DND-41 (cell line): Measurements from ENCODE around the gene IVD.

Source experiments
- ATAC-seq: fragments of 200-7000 bp; cut with Tn5 transposase; 3 replicates; pipeline ENCODE4 v1.9.1; 2021; ENCODE audit warnings: low read depth; ENCODE audit not compliant: insufficient read depth
- DNase-seq: peaks from one replicate; pipeline ENCODE4 v3.0.0-alpha.2; 2020
- H2AFZ ChIP-seq: 2 replicates; pipeline ENCODE4 v1.6.0; 2012; ENCODE audit warnings: low read depth, low read length
- H3K27ac ChIP-seq: 2 replicates; pipeline ENCODE4 v1.5.1; 2012; ENCODE audit warnings: low read length, inconsistent platforms
- H3K27me3 ChIP-seq: fragments of 200-600 bp; sonication (generic); 2 replicates; pipeline ENCODE4 v1.6.0; 2012; ENCODE audit warnings: low read length, mild to moderate bottlenecking, inconsistent platforms; ENCODE audit not compliant: insufficient read depth, poor library complexity
- H3K36me3 ChIP-seq: 2 replicates; pipeline ENCODE4 v1.5.1; 2012; ENCODE audit warnings: low read length, inconsistent platforms; ENCODE audit not compliant: insufficient read depth
- H3K4me1 ChIP-seq: 2 replicates; pipeline ENCODE4 v1.5.1; 2012; ENCODE audit warnings: mild to moderate bottlenecking, low read length; ENCODE audit not compliant: insufficient read depth
- H3K4me2 ChIP-seq: 2 replicates; pipeline ENCODE4 v1.6.0; 2012; ENCODE audit warnings: mild to moderate bottlenecking, moderate library complexity, low read length, inconsistent platforms; ENCODE audit not compliant: insufficient read depth
- H3K4me3 ChIP-seq, 2 experiments: fragments of 200-600 bp in 1 of 2; shearing (Covaris generic) in 1 of 2; 2 replicates each; pipeline ENCODE4 v1.5.1; 2012 to 2016; ENCODE audit warnings: inconsistent platforms in 2 of 2, low read length in 2 of 2, mild to moderate bottlenecking in 2 of 2, low read depth in 1 of 2, moderate library complexity in 1 of 2
- H3K79me2 ChIP-seq: 2 replicates; pipeline ENCODE4 v1.6.0; 2012; ENCODE audit warnings: low read length, inconsistent platforms; ENCODE audit not compliant: insufficient read depth
- H3K9ac ChIP-seq: 2 replicates; pipeline ENCODE4 v1.6.0; 2012; ENCODE audit warnings: low read depth, mild to moderate bottlenecking, inconsistent platforms, low read length, moderate library complexity
- H3K9me3 ChIP-seq: 2 replicates; pipeline ENCODE4 v1.5.1; 2012; ENCODE audit warnings: low read length, moderate library complexity, mild to moderate bottlenecking, inconsistent platforms; ENCODE audit not compliant: insufficient read depth, severe bottlenecking
- H4K20me1 ChIP-seq: 2 replicates; pipeline ENCODE4 v1.6.0; 2012; ENCODE audit warnings: low read length; ENCODE audit not compliant: insufficient read depth
- EZH2 ChIP-seq: IDR thresholded peaks from 3 replicates; pipeline ENCODE4 v1.6.1; 2012; ENCODE audit warnings: borderline replicate concordance, low read depth, mild to moderate bottlenecking, moderate library complexity, low read length, inconsistent platforms; ENCODE audit not compliant: severe bottlenecking
- TF ChIP-seq, protein P1 (sequence below): IDR thresholded peaks from 2 replicates; pipeline ENCODE4 v1.5.1; 2012; ENCODE audit warnings: borderline replicate concordance, low read length, moderate library complexity, mild to moderate bottlenecking; ENCODE audit not compliant: poor library complexity, severe bottlenecking; ENCODE audit errors: extremely low read depth

The IVD gene

DNA sequence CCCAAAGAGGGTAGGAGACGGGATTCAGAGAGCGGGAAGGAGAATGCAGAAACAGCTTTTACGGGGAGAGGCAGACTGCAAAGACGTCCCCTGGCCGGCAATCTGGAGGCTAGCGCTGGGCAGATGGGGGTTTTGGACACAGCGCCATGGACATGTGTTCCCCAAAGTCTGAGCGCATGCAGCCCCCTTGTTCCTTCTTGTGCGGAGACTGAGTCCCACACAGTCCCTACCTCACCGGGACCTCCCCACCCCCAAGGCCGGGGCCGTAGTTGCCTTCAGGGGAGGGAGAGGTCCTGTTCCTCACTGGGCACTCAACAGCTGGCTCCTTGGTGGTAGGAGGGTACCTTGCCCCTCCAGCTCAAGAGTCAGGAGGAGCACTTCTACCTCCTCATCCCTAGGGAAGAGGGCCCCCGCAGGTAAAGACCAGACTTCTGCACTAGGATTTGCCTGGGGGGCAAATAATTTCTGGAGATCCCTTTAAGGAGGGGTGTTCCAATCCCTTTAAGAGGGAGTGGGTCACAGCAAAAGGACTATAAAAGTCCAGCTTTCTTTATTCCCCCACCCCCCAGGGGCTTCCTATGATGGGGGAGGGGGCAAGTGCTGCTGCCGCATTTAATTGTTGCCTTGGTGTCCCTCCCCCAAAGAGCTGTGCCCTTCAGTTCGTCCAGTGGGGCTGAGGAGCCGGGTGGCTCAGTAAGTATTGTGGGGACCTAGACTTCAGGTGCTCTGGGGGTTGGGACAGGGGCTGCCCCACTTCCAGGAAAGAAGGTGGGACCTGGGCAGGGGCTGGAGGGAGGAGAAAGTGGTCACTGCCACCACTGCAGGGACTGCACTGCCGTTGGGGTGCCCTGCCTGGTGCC lies 31.5 kb downstream of the IVD start:
- Histone ChIP-seq H3K9me3 (no peaks in the 10 kb centered on the region), H3K27me3 (peaks cover 22% of the 10 kb centered on the region)
- ATAC-seq: no peak

DNA sequence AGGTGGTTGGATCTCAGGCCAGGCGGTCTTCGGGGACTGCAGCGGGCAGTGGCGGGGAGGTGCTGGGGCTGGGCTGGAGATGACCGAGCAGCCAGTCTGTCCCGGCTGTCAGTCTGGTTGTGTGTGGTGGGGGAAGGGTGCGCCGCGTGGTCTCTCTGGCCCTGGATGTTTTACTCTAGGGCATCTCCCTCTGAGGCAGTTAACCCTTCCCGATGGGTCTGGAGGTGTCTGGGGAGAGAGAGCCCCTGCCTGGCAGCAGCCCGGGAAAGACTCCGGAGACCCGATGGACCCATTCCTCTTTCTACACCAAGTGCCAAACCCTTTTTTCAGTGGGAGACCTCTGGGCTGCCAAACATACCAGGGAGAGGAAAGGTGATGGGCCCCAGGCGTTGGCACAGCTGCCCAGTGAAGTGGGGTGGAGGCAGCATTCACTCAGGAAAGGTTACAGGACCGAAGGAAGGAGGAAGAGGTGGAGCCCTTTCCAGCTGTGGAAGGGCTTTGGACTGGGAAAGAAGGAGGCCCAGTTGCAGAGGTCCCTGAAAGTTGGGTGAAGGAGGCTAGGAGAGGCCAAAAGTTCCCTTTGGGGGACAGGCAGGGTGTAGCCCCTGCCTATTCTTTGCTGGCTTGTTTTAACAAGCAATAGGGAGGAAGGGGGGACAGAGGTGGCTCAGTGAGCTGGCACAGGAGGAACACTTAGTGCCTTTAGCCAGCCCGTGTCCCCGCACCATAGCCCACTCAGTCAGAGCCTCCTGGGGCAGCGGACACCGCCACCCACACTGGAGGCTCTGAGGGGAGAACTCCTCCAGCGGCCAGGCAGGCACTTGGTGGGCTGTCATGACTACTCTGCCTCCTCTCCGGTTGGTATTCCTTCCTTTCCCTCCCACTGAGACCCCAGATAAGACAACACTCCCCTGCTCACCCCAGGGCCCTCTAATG lies 32.4 kb downstream of the IVD start:
- Histone ChIP-seq H3K9me3 (no peaks in the 10 kb centered on the region), H3K27me3 (peaks cover 22% of the 10 kb centered on the region), H3K79me2 (peaks cover 19% of the 10 kb centered on the region), H3K9ac (no peak overlapping the region), H3K4me2 (no peak overlapping the region), H3K4me1 (peaks cover 32% of the 10 kb centered on the region), H3K27ac (no peak overlapping the region), H3K4me3 (no peak overlapping the region), H4K20me1 (peaks cover 14% of the 10 kb centered on the region), H2AFZ (no peak overlapping the region), H3K36me3 (no peaks in the 10 kb centered on the region)
- TF ChIP-seq EZH2: no peak
- TF ChIP-seq, protein P1, sequence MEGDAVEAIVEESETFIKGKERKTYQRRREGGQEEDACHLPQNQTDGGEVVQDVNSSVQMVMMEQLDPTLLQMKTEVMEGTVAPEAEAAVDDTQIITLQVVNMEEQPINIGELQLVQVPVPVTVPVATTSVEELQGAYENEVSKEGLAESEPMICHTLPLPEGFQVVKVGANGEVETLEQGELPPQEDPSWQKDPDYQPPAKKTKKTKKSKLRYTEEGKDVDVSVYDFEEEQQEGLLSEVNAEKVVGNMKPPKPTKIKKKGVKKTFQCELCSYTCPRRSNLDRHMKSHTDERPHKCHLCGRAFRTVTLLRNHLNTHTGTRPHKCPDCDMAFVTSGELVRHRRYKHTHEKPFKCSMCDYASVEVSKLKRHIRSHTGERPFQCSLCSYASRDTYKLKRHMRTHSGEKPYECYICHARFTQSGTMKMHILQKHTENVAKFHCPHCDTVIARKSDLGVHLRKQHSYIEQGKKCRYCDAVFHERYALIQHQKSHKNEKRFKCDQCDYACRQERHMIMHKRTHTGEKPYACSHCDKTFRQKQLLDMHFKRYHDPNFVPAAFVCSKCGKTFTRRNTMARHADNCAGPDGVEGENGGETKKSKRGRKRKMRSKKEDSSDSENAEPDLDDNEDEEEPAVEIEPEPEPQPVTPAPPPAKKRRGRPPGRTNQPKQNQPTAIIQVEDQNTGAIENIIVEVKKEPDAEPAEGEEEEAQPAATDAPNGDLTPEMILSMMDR: no peak
- DNase-seq: no peak
- no peak for ATAC-seq

More for the DNA sequence above, 31.5 kb downstream of the IVD start:
- no peak overlapping the region for H2AFZ ChIP-seq
- no peak overlapping the region for H3K4me3 ChIP-seq
- no peak for TF ChIP-seq EZH2
- TF ChIP-seq, protein P1: no peak
- H3K36me3 ChIP-seq: no peaks in the 10 kb centered on the region
- no peak for DNase-seq
- H3K4me2 ChIP-seq: no peak overlapping the region
- H3K9ac ChIP-seq: no peak overlapping the region
- H4K20me1 ChIP-seq: peaks cover 5% of the 10 kb centered on the region
- peaks cover 23% of the 10 kb centered on the region for H3K4me1 ChIP-seq
- H3K79me2 ChIP-seq: peaks cover 10% of the 10 kb centered on the region
- no peak overlapping the region for H3K27ac ChIP-seq

DNA sequence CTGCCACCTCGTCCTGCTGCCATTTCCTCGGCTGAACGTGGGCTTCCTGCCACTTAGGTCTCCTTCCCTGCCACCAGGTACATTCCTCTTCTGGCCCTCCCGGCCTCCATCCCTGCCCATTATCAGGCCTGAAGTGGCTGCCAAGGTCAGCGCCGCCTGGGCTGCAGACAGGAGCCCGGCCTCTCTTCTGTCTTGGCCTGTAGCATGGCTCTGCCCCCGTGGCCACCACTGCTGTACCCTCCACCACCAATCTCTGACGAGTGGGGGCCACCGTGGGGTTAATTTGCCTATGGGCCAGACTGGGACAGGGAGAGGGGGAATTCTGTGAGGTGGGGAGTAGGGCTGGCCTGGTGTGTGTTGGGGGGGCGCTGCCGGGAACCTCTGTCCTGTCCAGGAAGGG lies 33.1 kb downstream of the IVD start:
- H2AFZ ChIP-seq: no peak overlapping the region
- H3K36me3 ChIP-seq: no peaks in the 10 kb centered on the region
- peaks cover 22% of the 10 kb centered on the region for H3K27me3 ChIP-seq
- H3K9me3 ChIP-seq: no peaks in the 10 kb centered on the region
- no peak overlapping the region for H3K9ac ChIP-seq
- H3K4me1 ChIP-seq: peaks cover 39% of the 10 kb centered on the region
- H4K20me1 ChIP-seq: peaks cover 21% of the 10 kb centered on the region
- ATAC-seq (no peak), DNase-seq (no peak)
- peaks cover 26% of the 10 kb centered on the region for H3K79me2 ChIP-seq
- H3K27ac ChIP-seq: no peak overlapping the region
- H3K4me3 ChIP-seq: no peak overlapping the region
- no peak for TF ChIP-seq EZH2
- TF ChIP-seq, protein P1: no peak
- H3K4me2 ChIP-seq: no peak overlapping the region
